GM18858 (cell line): ENCODE measurements around the gene ZNF728.
"Not testable (repeated sequence)": the region's sequence is repeated elsewhere in the genome, so short reads cannot be mapped to it uniquely, and the experiment has no call there.

Experiments used
- ATAC-seq: cut with Tn5 transposase; IDR thresholded peaks from one replicate; pipeline ENCODE4 v1.9.1; 2021; ENCODE audit not compliant: unreplicated experiment

ZNF728 gene

GRCh38 chr19:23002690-23003422 lies at the start of gene ZNF728:
TSS of gene ZNF728 (minus strand) at chr19:23003176. CDS start at chr19:23003030, 146 bp downstream.
- ATAC-seq = no peak

- no peak for ATAC-seq
Measured at GRCh38 chr19:23052349-23052748, 49.4 kb upstream of the ZNF728 start.

GRCh38 chr19:23049256-23049655 lies 46.3 kb upstream of the ZNF728 start:
- no peak for ATAC-seq

- no peak for ATAC-seq
Measured at GRCh38 chr19:23046743-23047142, 43.8 kb upstream of the ZNF728 start.

- ATAC-seq = no peak
Measured at GRCh38 chr19:23033721-23034120, 30.7 kb upstream of the ZNF728 start.

- ATAC-seq = no peak
Measured at GRCh38 chr19:23015660-23016059, 12.7 kb upstream of the ZNF728 start.

- ATAC-seq = not testable (repeated sequence)
Measured at GRCh38 chr19:22994957-22995356, 8.0 kb downstream of the ZNF728 start.

- ATAC-seq = no peak
Measured at GRCh38 chr19:22976248-22976647, 26.7 kb downstream of the ZNF728 start.

- not testable (repeated sequence) for ATAC-seq
Measured at GRCh38 chr19:22975546-22976136, 27.3 kb downstream of the ZNF728 start.

- no peak for ATAC-seq
Measured at GRCh38 chr19:22945560-22945959, 57.4 kb downstream of the ZNF728 start.

- no peak for ATAC-seq
Measured at GRCh38 chr19:22935151-22935550, 67.8 kb downstream of the ZNF728 start.

GRCh38 chr19:22927576-22927975 lies 75.4 kb downstream of the ZNF728 start:
- not testable (repeated sequence) for ATAC-seq

GRCh38 chr19:22925181-22925580 lies 77.8 kb downstream of the ZNF728 start:
- not testable (repeated sequence) for ATAC-seq
